GM19455 (cell line): ENCODE data around the gene SPI1.

ENCODE experiments used
- ATAC-seq: cut with Tn5 transposase; IDR thresholded peaks from one replicate; pipeline ENCODE4 v1.9.1; 2021; ENCODE audit not compliant: unreplicated experiment

Gene SPI1

GRCh38 chr11:47407746-47408590 is 29.6 kb upstream of the SPI1 start, which contains the start of gene SLC39A13:
TSS of gene SLC39A13 (plus strand) at chr11:47408590. CDS start at chr11:47410095, 1,505 bp downstream.
- ATAC-seq: peak; percentile 80

- ATAC-seq: no peak
These were observed 28.8 kb upstream of the SPI1 start for GRCh38 chr11:47406896-47407745.

- ATAC-seq: no peak
These were observed 25.2 kb upstream of the SPI1 start for GRCh38 chr11:47403571-47403970.

GRCh38 chr11:47403135-47403534 is 24.8 kb upstream of the SPI1 start:
- ATAC-seq: no peak

GRCh38 chr11:47400768-47401279 is 22.5 kb upstream of the SPI1 start:
- ATAC-seq: peak; percentile 66

GRCh38 chr11:47399860-47400767 is 21.8 kb upstream of the SPI1 start:
- peak; percentile 48 for ATAC-seq

GRCh38 chr11:47398551-47398950 is 20.2 kb upstream of the SPI1 start:
- no peak for ATAC-seq

DNA sequence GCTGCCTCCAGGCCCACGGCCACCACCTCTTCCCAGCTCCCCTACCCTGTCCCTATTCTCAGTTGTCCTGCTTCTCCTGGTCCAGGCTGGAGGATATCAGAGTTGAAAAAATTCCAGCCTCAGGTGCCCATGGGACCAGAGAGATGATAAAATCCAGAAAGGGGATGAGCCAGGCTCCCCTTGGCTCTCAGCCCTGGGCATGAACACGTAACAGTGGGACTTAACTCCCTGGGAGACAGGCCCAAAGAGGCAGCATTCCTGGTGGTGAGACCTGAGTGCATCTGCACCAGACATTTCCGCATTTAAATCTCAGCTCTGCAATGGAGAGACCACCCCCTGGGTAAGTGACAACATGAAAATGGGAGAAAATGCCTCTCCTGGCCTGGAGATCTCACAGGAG is 19.7 kb upstream of the SPI1 start:
- ATAC-seq: no peak

- no peak for ATAC-seq
These were observed 17.6 kb upstream of the SPI1 start for GRCh38 chr11:47396049-47396320.

DNA sequence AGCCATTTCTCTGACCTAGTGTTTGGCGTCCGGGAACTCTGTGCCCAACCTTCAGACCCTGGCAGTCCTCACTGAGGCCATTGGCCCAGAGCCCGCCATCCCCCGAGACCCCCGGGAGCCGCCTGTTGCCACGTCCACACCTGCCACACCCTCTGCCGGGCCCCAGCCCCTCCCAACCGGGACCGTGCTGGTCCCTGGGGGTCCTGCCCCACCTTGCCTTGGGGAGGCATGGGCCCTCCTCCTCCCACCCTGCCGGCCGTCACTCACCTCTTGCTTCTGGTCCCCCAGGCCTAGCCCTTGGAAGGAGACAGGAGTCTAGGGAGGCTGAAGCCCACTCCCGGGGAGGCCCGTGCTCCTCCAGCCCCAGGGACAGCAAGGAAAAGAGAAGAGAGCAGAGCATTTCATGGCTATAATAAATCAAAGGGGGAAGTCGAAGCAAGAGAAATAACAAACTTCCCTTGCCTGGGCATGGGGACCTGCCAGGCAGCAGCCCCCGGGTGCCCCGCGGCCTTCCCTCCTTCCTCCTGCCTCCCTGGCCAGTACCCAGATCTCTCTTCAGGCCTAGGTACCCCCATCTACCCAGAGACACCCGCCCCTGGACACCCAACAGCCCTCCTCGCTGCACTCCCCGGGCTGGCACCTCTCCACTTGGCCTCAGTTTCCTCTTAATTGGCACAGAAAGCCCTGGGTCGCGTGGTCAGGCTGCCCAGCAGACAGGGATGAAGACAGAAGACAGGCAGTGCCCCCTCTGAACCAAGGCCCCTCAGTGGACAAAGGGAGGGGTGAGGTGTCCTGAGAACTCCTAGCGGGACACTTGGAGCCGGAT is 17.1 kb upstream of the SPI1 start:
- ATAC-seq: no peak

DNA sequence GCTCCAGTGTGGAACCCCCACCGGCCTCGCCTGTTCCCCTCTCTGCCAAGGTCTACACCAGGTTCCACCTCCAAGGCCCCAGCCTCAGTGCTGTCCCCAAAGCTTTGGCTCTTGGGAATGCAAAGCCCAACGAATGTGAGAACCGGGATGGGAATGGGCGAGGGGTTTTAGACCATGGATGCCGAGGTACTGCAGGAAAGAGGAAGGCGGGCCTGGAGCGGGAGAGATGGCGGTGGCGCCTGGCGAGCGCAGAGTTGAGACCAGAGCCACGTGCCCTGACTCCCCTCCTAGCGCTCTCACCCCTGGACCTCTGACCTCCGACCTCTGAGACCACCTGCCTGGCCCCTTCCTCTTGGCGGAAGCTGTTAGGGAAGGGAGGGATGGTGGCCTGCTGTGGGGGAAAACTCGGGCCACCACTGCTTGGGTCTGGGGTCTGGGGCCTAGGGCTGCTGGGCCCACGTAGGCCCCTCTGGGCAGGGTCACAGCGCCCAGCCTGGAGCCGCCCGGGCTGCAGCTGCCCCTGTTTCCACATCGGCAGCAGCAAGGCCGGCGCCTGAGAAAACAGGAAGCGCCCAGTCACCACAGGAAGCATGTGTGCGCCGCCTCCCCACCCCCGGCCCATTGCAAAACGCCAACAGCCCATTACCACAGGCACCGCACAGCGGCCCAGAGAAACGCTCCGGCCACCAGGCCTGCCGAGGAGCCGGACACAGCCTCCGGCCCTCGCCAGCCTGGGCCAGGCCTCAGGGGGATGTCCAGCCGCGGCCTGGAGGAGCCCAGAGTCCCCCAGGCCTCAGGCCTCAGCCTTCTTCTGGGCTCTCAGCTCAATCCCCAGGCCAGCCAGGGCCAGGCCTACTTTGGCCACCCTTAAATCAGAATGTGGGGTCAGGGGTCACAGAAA is 16.2 kb upstream of the SPI1 start:
- ATAC-seq: no peak

GRCh38 chr11:47394050-47394321 is 15.6 kb upstream of the SPI1 start:
- ATAC-seq: no peak

- ATAC-seq: no peak
These were observed 15.1 kb upstream of the SPI1 start for GRCh38 chr11:47393163-47394049.

DNA sequence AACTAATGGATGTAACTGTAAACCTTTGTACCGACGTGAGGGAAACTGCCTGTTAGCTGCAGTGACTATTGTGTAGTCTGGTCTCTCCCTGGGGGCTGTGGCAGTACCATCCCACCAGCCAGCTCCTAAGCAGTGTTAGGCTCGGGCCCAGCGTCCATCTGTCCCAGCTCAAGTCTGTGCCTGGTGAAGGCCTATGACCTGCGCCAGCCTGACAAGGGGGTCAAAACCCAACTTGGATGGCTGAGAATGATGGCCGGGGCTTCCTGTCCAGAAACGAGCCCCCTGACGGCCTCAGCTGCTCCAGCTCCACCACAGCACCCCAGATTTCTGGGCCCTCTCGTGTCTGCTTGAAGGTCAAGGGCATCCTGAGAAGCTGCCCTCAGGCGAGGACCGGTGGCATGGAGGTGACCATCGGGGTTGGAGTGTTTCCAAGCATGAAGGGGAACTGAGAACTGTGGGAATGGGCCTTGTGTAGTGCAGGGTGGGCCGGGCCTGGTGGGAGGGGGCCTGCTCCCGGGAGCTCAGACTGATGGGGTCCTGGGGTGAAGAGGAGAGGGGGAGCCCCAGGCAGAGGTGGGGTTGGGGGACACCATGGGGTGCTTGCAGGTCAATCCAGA is 14.3 kb upstream of the SPI1 start:
- no peak for ATAC-seq

- no peak for ATAC-seq
These were observed 13.5 kb upstream of the SPI1 start for GRCh38 chr11:47391711-47392432.

GRCh38 chr11:47391077-47391583 is 12.8 kb upstream of the SPI1 start:
- no peak for ATAC-seq

DNA sequence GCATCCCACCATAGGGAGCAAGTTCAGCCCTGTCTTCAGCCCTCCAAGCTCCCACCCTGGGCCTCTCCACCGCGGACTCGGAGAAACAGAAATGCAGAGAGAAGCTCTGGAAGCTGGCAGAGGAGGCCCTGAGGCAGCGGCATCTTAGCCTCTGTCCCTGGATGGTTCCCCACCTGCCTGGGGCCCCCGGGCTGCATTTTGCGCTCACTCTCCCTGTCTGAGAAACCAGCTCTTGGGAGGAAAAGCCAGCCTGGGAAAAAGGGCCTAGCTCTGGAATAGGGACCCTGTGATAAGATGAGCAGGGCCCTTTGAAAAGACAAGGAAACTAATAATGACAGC is 12.0 kb upstream of the SPI1 start:
- no peak for ATAC-seq
